Occipital lobe (tissue), 2 donors: ENCODE results near the gene GALNT9. TPM values are rescaled to one million over a fixed set of nuclear protein-coding genes. Genes with fewer than 3 reads are reported as not detected.
"Not testable (repeated sequence)": the region's sequence is repeated elsewhere in the genome, so short reads cannot be mapped to it uniquely, and the experiment has no call there.

Experiments
- DNase-seq: peaks from one replicate; lab custom pipeline; 2025; lab: John Stamatoyannopoulos, UW
- total RNA-seq: library from RNA; depleted of rRNA; stranded (reverse); fragments of >200 nt; gene quantifications from one replicate; pipeline ENCODE4 v1.2.3, GENCODE V29; 2014

GALNT9 gene
- total RNA-seq, 1 donor from 2014 or later: 1.4 TPM

DNA sequence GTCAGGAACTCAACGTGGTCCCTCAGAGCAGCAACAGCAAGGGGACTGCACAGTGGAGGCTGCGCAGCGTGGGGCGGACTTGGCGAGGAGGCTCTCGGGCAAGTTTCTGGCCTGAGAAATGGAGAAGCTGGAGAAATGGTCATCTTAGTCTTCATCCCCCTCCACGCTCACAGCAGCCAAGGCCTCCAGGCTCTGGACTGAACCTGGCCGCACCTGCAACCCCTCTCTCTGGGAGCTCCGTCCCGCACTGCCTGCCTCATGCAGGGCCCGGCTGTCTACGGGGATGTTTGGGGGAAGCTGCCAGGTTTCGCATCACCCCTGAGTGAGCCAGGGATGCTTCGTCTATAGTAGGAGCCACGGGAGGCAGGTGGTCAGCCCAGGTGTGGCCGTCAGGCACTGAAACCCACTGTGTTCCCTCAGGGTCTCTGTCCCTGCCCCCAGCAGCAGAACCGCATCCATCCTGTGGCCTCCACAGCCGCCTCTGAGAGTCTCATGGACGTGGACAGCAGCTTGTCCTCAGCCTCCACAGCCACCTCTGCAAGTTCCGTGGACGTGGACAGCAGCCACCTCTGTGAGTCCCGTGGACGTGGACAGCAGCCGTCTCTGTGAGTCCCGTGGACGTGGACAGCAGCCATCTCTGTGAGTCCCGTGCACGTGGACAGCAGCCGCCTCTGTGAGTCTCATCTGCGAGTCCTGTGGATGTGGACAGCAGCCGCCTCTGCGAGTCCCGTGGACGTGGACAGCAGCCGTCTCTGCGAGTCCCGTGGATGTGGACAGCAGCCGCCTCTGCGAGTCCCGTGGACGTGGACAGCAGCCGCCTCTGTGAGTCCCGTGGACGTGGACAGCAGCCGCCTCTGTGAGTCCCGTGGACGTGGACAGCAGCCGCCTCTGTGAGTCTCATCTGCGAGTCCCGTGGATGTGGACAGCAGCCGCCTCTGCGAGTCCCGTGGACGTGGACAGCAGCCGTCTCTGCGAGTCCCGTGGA lies 29.1 kb upstream of the GALNT9 start:
- not testable (repeated sequence) for DNase-seq

DNA sequence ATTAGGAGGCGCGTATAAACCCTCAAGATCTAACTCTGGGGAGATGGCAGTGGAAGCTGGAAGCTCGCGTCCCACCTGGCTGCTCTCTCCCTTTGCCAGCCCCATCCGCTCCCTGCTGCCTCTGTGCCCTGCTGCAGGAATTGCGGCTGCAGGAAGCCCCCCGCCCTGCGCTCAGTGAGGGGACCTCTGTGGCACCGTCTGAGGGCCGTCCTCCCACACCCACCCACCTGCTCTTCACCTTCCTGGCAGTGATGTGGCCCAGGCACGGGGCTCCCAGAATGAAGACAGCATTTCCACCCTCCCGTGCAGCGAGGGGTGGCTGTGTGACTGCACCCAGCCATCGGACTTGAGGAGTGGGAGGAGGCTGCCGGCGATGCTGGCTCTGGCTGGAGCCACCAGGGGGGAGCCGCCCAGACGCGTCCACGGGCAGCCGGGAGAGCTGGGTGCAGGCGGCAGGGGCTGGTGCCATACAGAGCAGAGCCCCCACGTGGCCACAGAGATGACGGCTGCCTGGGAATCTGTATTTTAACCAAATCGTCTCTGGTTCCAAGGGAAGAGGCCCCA lies 28.3 kb upstream of the GALNT9 start:
- no peak for DNase-seq

- peak; percentile 84 for DNase-seq
These were observed 27.6 kb upstream of the GALNT9 start for GRCh38 chr12:132356691-132357622.

DNA sequence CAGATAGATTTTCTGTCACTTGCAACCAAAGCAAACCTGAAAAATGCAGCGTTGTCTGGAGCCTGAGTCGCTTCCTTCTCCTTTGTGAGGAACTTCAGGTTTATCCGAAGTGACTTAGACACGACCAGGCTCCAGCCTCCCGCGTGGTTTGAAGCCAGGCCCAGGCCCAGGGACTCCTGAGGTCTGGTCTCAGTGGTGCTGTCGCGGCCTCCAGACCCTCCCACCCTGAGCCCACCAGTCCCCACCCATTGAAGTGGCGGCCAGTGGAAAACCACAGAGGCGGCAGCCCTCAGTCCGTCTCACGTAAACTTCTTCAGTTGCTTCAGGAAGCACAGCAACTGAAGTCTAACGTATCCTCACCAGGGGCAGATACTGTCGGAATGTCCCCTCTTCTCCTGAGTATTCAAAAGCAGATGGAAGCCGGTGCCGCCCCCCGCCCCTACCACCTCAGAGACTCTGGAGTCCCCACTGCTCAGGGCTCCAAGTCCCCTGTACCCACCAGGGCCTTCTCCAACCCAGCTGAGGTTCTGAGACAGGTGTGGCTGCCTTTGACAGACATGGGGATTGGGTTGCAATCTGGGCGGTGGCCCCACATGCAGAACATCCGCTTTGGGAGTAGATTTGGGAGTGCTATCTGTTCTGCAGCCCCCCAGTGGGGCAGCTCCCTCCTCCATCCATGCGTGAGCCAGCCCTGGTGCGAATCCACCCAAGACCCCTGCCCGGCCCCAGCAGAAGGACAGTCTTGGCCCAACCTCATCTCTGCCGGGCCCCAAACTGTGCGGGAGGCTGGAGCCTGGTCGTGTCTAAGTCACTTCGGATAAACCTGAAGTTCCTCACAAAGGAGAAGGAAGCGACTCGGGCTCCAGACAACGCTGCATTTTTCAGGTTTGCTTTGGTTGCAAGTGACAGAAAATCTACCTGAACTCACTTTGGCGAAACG lies 26.6 kb upstream of the GALNT9 start:
- no peak for DNase-seq

DNA sequence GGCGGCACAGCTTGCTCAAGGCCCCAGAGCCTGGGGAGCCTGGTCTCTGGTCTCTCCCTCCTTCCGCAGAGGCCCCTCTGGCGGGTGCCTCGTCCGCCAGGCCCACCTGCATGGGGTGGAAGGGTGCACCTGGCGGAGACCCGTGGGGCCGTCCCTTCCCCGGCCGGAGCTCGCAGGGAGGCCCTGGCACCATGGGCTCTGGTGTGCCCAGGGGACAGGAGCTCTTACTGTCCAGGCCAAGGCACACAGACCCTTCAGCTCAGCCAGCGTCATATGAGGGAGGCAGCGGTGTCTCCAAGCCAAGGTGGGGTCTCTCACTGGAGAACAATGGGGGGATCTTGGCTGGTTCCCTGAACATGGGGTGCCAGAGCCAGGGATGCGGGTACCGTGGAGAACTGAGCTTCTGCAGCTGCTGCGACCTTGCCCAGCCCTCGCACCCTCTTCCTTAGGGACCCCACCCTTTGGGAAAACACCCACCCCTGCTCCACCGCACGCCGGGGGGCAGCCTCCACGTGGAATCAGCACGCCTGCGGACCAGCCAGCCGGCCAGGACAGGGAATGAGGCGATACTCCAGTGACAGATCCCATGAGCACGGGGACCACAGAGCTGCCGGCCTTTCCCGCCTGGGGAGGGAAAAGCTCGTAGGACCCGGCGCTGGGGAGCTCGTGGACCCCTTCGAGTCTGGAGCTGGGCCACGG lies 25.7 kb upstream of the GALNT9 start:
- no peak for DNase-seq

GRCh38 chr12:132354211-132354981 lies 25.0 kb upstream of the GALNT9 start:
- DNase-seq: no peak

GRCh38 chr12:132353811-132354210 lies 24.4 kb upstream of the GALNT9 start:
- no peak for DNase-seq

DNA sequence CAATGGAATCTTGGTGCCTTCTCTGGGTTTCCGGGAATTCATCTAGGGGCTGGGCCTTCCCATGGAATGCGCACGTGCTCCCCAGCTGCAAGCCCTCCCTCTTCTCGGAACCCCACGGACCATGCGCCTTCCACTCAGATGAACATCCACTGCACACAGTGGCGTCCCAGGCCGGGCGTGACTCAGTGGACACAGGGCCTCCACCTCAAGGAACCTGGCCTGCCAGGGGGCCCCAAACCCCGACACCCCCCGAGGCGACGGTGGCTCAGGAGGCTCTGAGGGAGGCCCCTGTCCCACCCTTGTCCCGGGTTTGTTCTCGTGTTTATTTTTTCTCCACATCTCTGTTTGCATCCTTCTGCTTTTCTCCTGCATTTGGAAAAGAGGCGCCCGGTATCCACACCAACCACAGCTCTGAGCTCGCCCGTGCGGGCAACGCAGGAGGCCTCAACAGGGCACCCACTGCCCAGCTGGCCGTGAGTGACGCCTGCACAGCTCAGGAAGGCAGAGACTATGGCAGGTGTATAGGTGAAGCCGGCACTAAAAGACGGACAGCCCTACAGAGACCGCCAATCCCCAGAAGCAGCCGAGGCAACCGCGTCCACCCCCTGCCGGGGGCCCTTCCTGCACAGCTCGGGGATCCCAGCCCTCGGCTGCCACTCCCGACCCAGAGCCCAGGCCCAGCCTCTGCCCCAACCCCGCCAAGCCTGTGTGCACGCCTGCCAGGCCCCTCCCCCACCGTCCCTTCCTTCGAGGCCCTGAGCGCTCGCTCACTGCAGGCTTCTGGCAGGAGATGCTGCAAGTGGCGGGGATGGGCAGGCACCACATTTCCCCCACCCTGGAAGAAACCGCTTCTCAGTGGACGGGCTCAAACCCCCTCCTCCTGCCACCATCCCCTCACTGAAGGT lies 23.8 kb upstream of the GALNT9 start:
- no peak for DNase-seq

GRCh38 chr12:132351751-132352495 lies 22.5 kb upstream of the GALNT9 start:
- no peak for DNase-seq

DNA sequence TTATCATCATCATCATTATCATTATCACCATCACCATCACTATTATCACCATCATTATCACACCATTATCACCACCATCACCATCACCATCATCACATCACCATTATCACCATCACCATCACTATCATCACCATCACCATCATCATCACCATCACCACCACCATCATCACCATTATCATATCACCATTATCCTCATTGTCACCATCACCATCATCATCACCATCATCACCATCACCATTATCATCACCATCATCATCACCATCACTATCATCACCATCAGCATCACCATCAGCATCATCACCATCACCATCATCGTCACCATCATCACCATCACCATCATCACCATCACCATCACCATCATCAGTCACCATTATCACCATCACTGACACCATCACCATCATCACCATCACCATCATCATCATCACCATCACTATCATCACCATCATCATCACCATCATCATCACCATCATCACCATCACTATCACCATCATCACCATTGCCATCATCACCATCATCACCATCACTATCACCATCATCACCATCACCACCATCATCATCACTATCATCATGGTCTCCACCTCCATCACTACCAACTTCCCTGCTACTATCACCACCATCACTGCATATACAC lies 20.2 kb upstream of the GALNT9 start:
- DNase-seq: no peak

- DNase-seq: no peak
These were observed 18.8 kb upstream of the GALNT9 start for GRCh38 chr12:132348176-132348575.

GRCh38 chr12:132347176-132347855 lies 17.9 kb upstream of the GALNT9 start:
- no peak for DNase-seq

GRCh38 chr12:132346471-132347175 lies 17.2 kb upstream of the GALNT9 start:
- DNase-seq: no peak

DNA sequence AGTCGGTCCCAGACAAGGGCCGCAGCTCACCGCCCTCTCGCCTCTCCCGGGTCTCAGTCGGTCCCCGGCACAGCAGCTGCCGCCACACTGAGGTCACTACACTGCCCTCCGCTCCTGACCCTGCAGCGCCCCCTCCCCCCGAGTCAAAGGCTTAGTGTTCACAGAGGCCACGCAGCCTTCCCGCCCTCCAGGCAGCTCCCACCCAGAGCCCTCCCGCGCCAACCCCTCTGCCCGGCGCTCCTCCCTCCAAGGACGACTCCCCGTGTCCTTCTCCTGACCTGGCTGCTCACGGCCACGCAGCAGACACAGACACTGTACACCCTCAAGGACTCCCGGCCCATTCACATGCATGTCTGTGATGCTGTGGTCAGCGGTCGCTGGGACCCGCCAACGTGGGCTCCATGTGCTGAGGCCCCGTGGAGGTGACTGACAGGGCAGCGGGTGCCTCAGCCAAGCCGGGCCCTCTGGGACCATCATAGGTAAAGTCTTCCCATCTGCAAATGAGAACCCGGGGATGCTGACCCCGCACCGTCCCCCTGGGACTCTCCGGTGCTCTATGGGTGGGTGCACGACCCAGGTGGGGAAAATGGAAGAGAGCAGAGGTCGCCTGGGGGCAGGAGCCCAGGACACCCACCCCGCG lies 16.3 kb upstream of the GALNT9 start:
- DNase-seq: no peak

- no peak for DNase-seq
These were observed 15.7 kb upstream of the GALNT9 start for GRCh38 chr12:132345126-132345525.
